Activated CD8-positive, alpha-beta memory T cell treated with anti-CD3 and anti-CD28 coated beads for 48 hours (primary cell): ENCODE results near the gene HIBCH.
"Not testable (repeated sequence)": the region's sequence is repeated elsewhere in the genome, so short reads cannot be mapped to it uniquely, and the experiment has no call there.

Experiments used
- DNase-seq, 3 experiments: peaks; one replicate each; pipeline ENCODE4 v3.0.0-alpha.2; 2020; ENCODE audit warnings: low read depth in 2 of 3, low spot score in 2 of 3

Gene HIBCH

GRCh38 chr2:190254063-190254850 lies 65.4 kb downstream of the HIBCH start:
- DNase-seq = no peak

GRCh38 chr2:190250421-190250820 lies 69.2 kb downstream of the HIBCH start:
- DNase-seq = no peak

- no peak for DNase-seq
Observed at GRCh38 chr2:190235551-190236075, 84.0 kb downstream of the HIBCH start.

DNA sequence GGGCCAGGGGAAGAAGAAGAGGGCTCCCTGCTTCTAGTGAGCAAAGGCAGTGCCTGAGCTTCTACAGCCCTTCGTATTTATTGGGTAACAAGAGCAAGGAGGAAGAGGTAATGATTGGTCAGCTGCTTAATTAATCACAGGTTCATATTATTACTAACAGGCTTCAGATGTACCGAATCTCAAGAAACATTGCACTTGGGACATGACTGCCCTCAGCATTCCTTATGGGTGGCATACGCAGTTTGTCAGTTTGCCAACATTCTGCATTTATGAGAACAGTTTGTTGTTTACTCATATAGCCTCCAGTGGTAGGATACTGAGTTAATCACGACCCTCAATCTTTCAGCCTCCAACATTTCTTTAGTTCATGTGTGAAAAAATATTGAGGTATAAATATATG lies 84.5 kb downstream of the HIBCH start:
- DNase-seq = no peak

DNA sequence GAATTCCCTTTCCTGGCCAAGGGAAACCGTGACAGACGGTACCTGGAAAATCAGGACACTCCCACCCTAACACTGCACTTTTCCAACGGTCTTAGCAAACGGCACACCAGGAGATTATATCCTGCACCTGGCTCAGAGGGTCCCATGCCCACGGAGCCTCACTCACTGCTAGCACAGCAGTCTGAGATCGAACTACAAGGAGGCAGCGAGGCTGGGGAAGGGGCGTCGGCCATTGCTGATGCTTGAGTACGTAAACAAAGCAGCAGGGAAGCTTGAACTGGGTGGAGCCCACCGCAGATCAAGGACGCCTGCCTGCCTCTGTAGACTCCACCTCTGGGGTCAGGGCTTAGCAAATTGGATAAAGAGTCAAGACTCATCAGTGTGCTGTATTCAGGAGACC lies 95.6 kb downstream of the HIBCH start:
- not testable (repeated sequence) for DNase-seq

DNA sequence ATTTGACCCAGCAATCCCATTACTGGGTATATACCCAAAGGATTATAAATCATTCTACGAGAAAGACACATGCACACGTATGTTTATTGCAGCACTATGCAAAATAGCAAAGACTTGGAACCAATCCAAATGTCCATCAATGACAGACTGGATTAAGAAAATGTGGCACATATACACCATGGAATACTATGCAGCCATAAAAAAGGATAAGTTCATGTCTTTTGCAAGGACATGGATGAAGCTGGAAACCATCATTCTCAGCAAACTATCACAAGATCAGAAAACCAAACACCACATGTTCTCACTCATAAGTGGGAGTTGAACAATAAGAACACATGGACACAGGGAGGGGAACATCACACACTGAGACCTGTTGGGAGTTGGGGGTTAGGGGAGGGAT lies 96.9 kb downstream of the HIBCH start:
- DNase-seq = not testable (repeated sequence)

DNA sequence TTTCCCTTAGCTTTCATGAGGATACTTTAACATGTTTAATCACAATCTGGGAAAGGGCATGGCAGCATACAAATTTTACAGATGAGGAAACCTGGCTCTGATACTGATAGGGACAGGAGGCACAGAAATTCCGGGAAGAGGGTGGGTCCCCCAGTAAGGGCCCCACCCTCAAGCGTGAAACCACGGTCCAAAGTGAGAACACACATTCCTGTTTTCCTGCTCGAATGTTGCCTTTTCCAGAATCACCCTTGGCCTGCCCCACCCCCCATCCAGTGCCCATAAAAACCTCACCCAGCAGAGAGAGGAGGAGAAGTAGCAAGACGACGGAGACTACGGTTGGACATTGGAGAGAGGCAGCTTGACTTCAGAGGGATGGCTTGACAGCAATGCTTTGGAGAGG lies 98.2 kb downstream of the HIBCH start:
- no peak for DNase-seq

- DNase-seq = no peak
Observed at GRCh38 chr2:190219186-190219585, 100.4 kb downstream of the HIBCH start.

- DNase-seq = no peak
Observed at GRCh38 chr2:190217616-190218015, 102.0 kb downstream of the HIBCH start.

- DNase-seq = no peak
Observed at GRCh38 chr2:190216829-190217228, 102.8 kb downstream of the HIBCH start.

- no peak for DNase-seq
Observed at GRCh38 chr2:190215620-190216019, 104.0 kb downstream of the HIBCH start.

- no peak for DNase-seq
Observed at GRCh38 chr2:190214426-190215194, 105.0 kb downstream of the HIBCH start.

- no peak for DNase-seq
Observed at GRCh38 chr2:190213441-190214335, 105.9 kb downstream of the HIBCH start.

- DNase-seq = no peak
Observed at GRCh38 chr2:190210471-190210870, 109.2 kb downstream of the HIBCH start.

GRCh38 chr2:190209559-190209958 lies 110.1 kb downstream of the HIBCH start:
- DNase-seq = no peak

GRCh38 chr2:190207930-190208329 lies 111.7 kb downstream of the HIBCH start:
- no peak for DNase-seq

DNA sequence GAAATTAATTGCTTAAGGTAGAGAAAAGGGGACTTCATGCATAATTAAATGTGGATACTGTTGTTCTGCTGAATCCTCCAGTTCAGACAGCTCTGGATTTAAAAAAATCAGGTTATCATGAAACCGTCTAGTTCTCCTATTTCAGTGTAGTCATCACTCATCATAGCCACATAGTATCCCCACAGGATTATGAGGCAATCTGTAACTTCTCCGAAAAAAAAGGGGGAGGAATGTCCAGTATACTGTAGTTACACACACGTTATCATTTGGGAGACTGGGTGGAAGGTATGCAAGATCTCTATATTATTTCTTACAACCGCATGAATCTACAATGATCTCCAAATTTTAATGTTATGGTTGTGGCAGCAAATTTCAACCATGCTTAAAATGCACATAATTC lies 114.0 kb downstream of the HIBCH start:
- DNase-seq = no peak

- no peak for DNase-seq
Observed at GRCh38 chr2:190202604-190203003, 117.0 kb downstream of the HIBCH start.

DNA sequence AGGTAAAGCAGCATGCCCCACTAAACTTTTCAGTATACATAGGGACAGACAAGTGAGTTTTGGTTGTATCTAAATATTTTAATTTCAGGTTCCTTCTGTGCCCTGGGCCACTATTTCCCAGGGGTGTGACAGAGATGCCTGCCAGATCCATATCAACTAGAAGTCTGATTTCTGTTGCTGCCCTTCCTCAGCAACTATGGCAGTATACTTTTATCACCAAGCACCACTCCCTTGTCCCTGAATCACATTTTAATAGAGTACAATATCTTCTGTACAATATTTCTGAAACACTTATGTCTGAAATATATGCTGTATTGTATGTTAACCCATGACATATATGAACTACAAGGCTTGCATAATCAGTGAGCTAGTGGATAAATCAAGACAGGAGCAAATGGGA lies 117.6 kb downstream of the HIBCH start:
- DNase-seq = no peak

DNA sequence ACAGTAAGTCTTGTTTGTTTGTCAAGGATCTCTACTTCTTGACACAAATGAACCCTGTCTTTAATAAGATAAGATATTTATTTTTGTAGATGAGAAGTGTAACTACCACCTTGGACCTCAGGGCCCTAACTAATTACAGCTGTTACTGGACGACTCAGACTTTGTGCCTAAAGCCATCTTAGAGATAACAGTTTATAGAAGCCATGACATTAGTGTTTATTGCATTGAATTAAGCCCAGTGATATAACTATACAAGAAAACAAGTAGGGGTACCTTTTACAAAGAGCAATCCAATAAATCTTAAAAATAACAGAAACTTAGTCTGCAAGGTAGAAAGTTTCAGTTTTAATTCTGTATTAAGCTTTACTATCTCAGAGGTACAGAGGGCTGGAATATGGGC lies 119.0 kb downstream of the HIBCH start:
- DNase-seq = no peak

- DNase-seq = no peak
Observed at GRCh38 chr2:190199530-190199929, 120.1 kb downstream of the HIBCH start.
